ENCODE measurements around the gene WDFY2.

WDFY2 gene

GRCh38 chr13:51763486-51763885 is 179.2 kb downstream of the WDFY2 start:
- Mint-ChIP-seq H3K27ac (peak overlapping the region; percentile 85), H3K27me3 (no peaks in the 10 kb centered on the region), H3K36me3 (peaks cover 35 to 53% of the 10 kb centered on the region in 2 donors), H3K4me1 (peaks cover 36 to 55% of the 10 kb centered on the region in 2 donors), H3K9me3 (no peaks in the 10 kb centered on the region), H3K4me3 (no peak overlapping the region)
- ATAC-seq (replicated peaks), result no peak
- no peak for DNase-seq

- no peaks in the 10 kb centered on the region for H3K27me3 Mint-ChIP-seq
- DNase-seq (peak; percentile 67), ATAC-seq (replicated peaks) (peak; percentile 92 to 94)
- H3K27ac Mint-ChIP-seq, result peak overlapping the region; percentile 94
- no peaks in the 10 kb centered on the region for H3K9me3 Mint-ChIP-seq
- peaks cover 36 to 59% of the 10 kb centered on the region in 2 donors for H3K4me1 Mint-ChIP-seq
- peaks cover 32 to 50% of the 10 kb centered on the region in 2 donors for H3K36me3 Mint-ChIP-seq
- H3K4me3 Mint-ChIP-seq, result peak overlapping the region; percentile 81 to 87
These were observed 180.2 kb downstream of the WDFY2 start for GRCh38 chr13:51764184-51765141.

- ATAC-seq (replicated peaks) (no peak), DNase-seq (no peak)
- Mint-ChIP-seq H3K4me1 (peaks cover 39 to 59% of the 10 kb centered on the region in 2 donors), H3K36me3 (peaks cover 29 to 47% of the 10 kb centered on the region in 2 donors), H3K4me3 (peak overlapping the region; percentile 81 to 87), H3K9me3 (no peaks in the 10 kb centered on the region), H3K27me3 (no peaks in the 10 kb centered on the region), H3K27ac (peak overlapping the region; percentile 94)
These were observed 180.9 kb downstream of the WDFY2 start for GRCh38 chr13:51765142-51765515.

- no peak for ATAC-seq (replicated peaks)
- no peak for DNase-seq
- Mint-ChIP-seq H3K27me3 (no peaks in the 10 kb centered on the region), H3K9me3 (no peaks in the 10 kb centered on the region), H3K36me3 (peaks cover 24 to 38% of the 10 kb centered on the region in 2 donors), H3K4me1 (peaks cover 41 to 52% of the 10 kb centered on the region in 2 donors), H3K4me3 (no peak overlapping the region), H3K27ac (peak overlapping the region; percentile 20)
These were observed 182.8 kb downstream of the WDFY2 start for GRCh38 chr13:51767100-51767499.

- Mint-ChIP-seq H3K27me3 (no peaks in the 10 kb centered on the region), H3K36me3 (peaks cover 17 to 27% of the 10 kb centered on the region in 2 donors), H3K4me3 (no peak overlapping the region), H3K9me3 (no peaks in the 10 kb centered on the region), H3K27ac (peak overlapping the region; percentile 51), H3K4me1 (peaks cover 28 to 38% of the 10 kb centered on the region in 2 donors)
- DNase-seq (no peak), ATAC-seq (replicated peaks) (no peak)
These were observed 184.2 kb downstream of the WDFY2 start for GRCh38 chr13:51768378-51768921.

GRCh38 chr13:51768976-51769375 is 184.7 kb downstream of the WDFY2 start:
- Mint-ChIP-seq H3K27me3 (no peaks in the 10 kb centered on the region), H3K4me3 (no peak overlapping the region), H3K9me3 (no peaks in the 10 kb centered on the region), H3K4me1 (peaks cover 27 to 36% of the 10 kb centered on the region in 2 donors), H3K27ac (peak overlapping the region; percentile 51), H3K36me3 (peaks cover 17 to 27% of the 10 kb centered on the region in 2 donors)
- no peak for DNase-seq
- no peak for ATAC-seq (replicated peaks)

GRCh38 chr13:51769455-51770127 is 185.3 kb downstream of the WDFY2 start:
- ATAC-seq (replicated peaks) (no peak), DNase-seq (no peak)
- H3K27me3 Mint-ChIP-seq, result no peaks in the 10 kb centered on the region
- peaks cover 17 to 27% of the 10 kb centered on the region in 2 donors for H3K36me3 Mint-ChIP-seq
- H3K9me3 Mint-ChIP-seq, result no peaks in the 10 kb centered on the region
- peak overlapping the region; percentile 14 for H3K27ac Mint-ChIP-seq
- no peak overlapping the region for H3K4me3 Mint-ChIP-seq
- peaks cover 22 to 30% of the 10 kb centered on the region in 2 donors for H3K4me1 Mint-ChIP-seq

GRCh38 chr13:51770160-51770559 is 185.9 kb downstream of the WDFY2 start:
- DNase-seq (no peak), ATAC-seq (replicated peaks) (no peak)
- H3K9me3 Mint-ChIP-seq, result no peaks in the 10 kb centered on the region
- H3K36me3 Mint-ChIP-seq, result peaks cover 17 to 27% of the 10 kb centered on the region in 2 donors
- no peak overlapping the region for H3K4me3 Mint-ChIP-seq
- peak overlapping the region; percentile 51 for H3K27ac Mint-ChIP-seq
- no peaks in the 10 kb centered on the region for H3K27me3 Mint-ChIP-seq
- peaks cover 16 to 24% of the 10 kb centered on the region in 2 donors for H3K4me1 Mint-ChIP-seq

GRCh38 chr13:51770681-51771417 is 186.6 kb downstream of the WDFY2 start:
- H3K9me3 Mint-ChIP-seq, result no peaks in the 10 kb centered on the region
- peaks cover 12 to 17% of the 10 kb centered on the region in 2 donors for H3K4me1 Mint-ChIP-seq
- H3K27ac Mint-ChIP-seq, result peak overlapping the region; percentile 51
- no peak overlapping the region for H3K4me3 Mint-ChIP-seq
- no peaks in the 10 kb centered on the region for H3K27me3 Mint-ChIP-seq
- ATAC-seq (replicated peaks) (peak; percentile 50 to 58), DNase-seq (no peak)
- peaks cover 17 to 27% of the 10 kb centered on the region in 2 donors for H3K36me3 Mint-ChIP-seq

GRCh38 chr13:51771418-51772104 is 187.3 kb downstream of the WDFY2 start:
- H3K36me3 Mint-ChIP-seq, result peaks cover 13 to 23% of the 10 kb centered on the region in 2 donors
- peaks cover 10 to 12% of the 10 kb centered on the region in 2 donors for H3K4me1 Mint-ChIP-seq
- DNase-seq (no peak), ATAC-seq (replicated peaks) (no peak)
- H3K27me3 Mint-ChIP-seq, result no peaks in the 10 kb centered on the region
- no peak overlapping the region for H3K4me3 Mint-ChIP-seq
- no peaks in the 10 kb centered on the region for H3K9me3 Mint-ChIP-seq
- peak overlapping the region; percentile 43 for H3K27ac Mint-ChIP-seq

GRCh38 chr13:51772105-51772455 is 187.8 kb downstream of the WDFY2 start:
- DNase-seq (no peak), ATAC-seq (replicated peaks) (no peak)
- Mint-ChIP-seq H3K27ac (peak overlapping the region; percentile 43), H3K36me3 (peaks cover 10 to 18% of the 10 kb centered on the region in 2 donors), H3K27me3 (no peaks in the 10 kb centered on the region), H3K4me3 (no peak overlapping the region), H3K9me3 (no peaks in the 10 kb centered on the region), H3K4me1 (peaks cover 8 to 9% of the 10 kb centered on the region in 2 donors)

GRCh38 chr13:51772781-51773180 is 188.5 kb downstream of the WDFY2 start:
- peak overlapping the region; percentile 11 for H3K27ac Mint-ChIP-seq
- H3K27me3 Mint-ChIP-seq, result no peaks in the 10 kb centered on the region
- ATAC-seq (replicated peaks) (no peak), DNase-seq (no peak)
- H3K4me1 Mint-ChIP-seq, result peaks cover 8 to 9% of the 10 kb centered on the region in 2 donors
- H3K4me3 Mint-ChIP-seq, result no peak overlapping the region
- H3K9me3 Mint-ChIP-seq, result no peaks in the 10 kb centered on the region
- peaks cover 10 to 14% of the 10 kb centered on the region in 2 donors for H3K36me3 Mint-ChIP-seq

GRCh38 chr13:51773515-51773914 is 189.3 kb downstream of the WDFY2 start:
- H3K4me1 Mint-ChIP-seq, result peaks cover 10 to 11% of the 10 kb centered on the region in 2 donors
- H3K36me3 Mint-ChIP-seq, result peaks cover 6 to 11% of the 10 kb centered on the region in 2 donors
- ATAC-seq (replicated peaks), result no peak
- no peak for DNase-seq
- no peaks in the 10 kb centered on the region for H3K27me3 Mint-ChIP-seq
- no peak overlapping the region for H3K4me3 Mint-ChIP-seq
- no peaks in the 10 kb centered on the region for H3K9me3 Mint-ChIP-seq
- H3K27ac Mint-ChIP-seq, result no peak overlapping the region
